ENCODE measurements around the gene SNX15.
A peak's percentile ranks its signal among the peaks of the same experiment; 100 is the strongest.

Gene SNX15

GRCh38 chr11:65058419-65059054 lies 31.3 kb downstream of the SNX15 start, which contains the start of gene NAALADL1:
Gene NAALADL1 (minus strand): TSS chr11:65058553. CDS start chr11:65058521, 32 bp downstream.
- DNase-seq, result no peak

GRCh38 chr11:65059523-65059922 lies 32.3 kb downstream of the SNX15 start:
- DNase-seq, result no peak

GRCh38 chr11:65059959-65060824 lies 33.0 kb downstream of the SNX15 start:
- DNase-seq, result no peak

GRCh38 chr11:65060913-65061408 lies 33.7 kb downstream of the SNX15 start:
- DNase-seq, result no peak

GRCh38 chr11:65063532-65063931 lies 36.3 kb downstream of the SNX15 start:
- DNase-seq, result no peak

- DNase-seq, result no peak
These were observed 37.6 kb downstream of the SNX15 start for GRCh38 chr11:65064847-65065240.

- DNase-seq, result no peak
These were observed 38.6 kb downstream of the SNX15 start for GRCh38 chr11:65065851-65066250.

GRCh38 chr11:65066315-65066714 lies 39.1 kb downstream of the SNX15 start:
- DNase-seq, result no peak

GRCh38 chr11:65066805-65067291 lies 39.6 kb downstream of the SNX15 start:
- DNase-seq, result no peak

GRCh38 chr11:65067446-65067845 lies 40.2 kb downstream of the SNX15 start:
- DNase-seq, result no peak

GRCh38 chr11:65069217-65069616 lies 42.0 kb downstream of the SNX15 start:
- no peak for DNase-seq

GRCh38 chr11:65071907-65072630 lies 44.8 kb downstream of the SNX15 start:
- peak; percentile 56 for DNase-seq

- no peak for DNase-seq
These were observed 45.4 kb downstream of the SNX15 start for GRCh38 chr11:65072631-65072966.

GRCh38 chr11:65077451-65077850 lies 50.2 kb downstream of the SNX15 start:
- peak; percentile 39 for DNase-seq

- peak; percentile 46 for DNase-seq
These were observed 50.9 kb downstream of the SNX15 start for GRCh38 chr11:65078151-65078550.

GRCh38 chr11:65078786-65079342 lies 51.6 kb downstream of the SNX15 start:
- no peak for DNase-seq

GRCh38 chr11:65083134-65083833 lies 56.0 kb downstream of the SNX15 start:
- no peak for DNase-seq

- DNase-seq, result peak; percentile 97
These were observed 56.8 kb downstream of the SNX15 start, which contains the start of the genes CDCA5 and ZFPL1 for GRCh38 chr11:65083834-65084597. Gene CDCA5 (minus strand): TSS chr11:65084040. CDS start chr11:65083978, 62 bp downstream. Gene ZFPL1 (plus strand): TSS chr11:65084222. CDS start chr11:65084699, 477 bp downstream.

- no peak for DNase-seq
These were observed 57.5 kb downstream of the SNX15 start for GRCh38 chr11:65084598-65085375.

- DNase-seq, result peak; percentile 56
These were observed 58.2 kb downstream of the SNX15 start for GRCh38 chr11:65085446-65085845.

Data from inflammatory macrophage treated with lipopolysaccharide for 4 hours (primary cell).